Measurements from ENCODE around the gene SLC6A6.

Gene SLC6A6

GRCh38 chr3:14378415-14378814 is 24.0 kb upstream of the SLC6A6 start:
- H3K4me1 ChIP-seq (ENCODE audit: insufficient read depth, low read length) = peaks cover 10% of the 10 kb centered on the region
- no peak overlapping the region for H3K9ac ChIP-seq (ENCODE audit: low read depth, low read length)
- peaks cover 7% of the 10 kb centered on the region; the same call in 1 of the 2 replicates for H3K9me3 ChIP-seq (ENCODE audit: control insufficient read depth, insufficient read depth, low read length)
- no peaks in the 10 kb centered on the region for H3K36me3 ChIP-seq (ENCODE audit: insufficient read depth, low read length)

GRCh38 chr3:14379843-14380242 is 22.6 kb upstream of the SLC6A6 start:
- Histone ChIP-seq H3K4me1 (ENCODE audit: insufficient read depth, low read length) (peaks cover 3% of the 10 kb centered on the region; the same call in 1 of the 2 replicates), H3K9ac (ENCODE audit: low read depth, low read length) (no peak overlapping the region), H3K9me3 (ENCODE audit: control insufficient read depth, insufficient read depth, low read length) (peaks cover 7% of the 10 kb centered on the region; the same call in 1 of the 2 replicates), H3K36me3 (ENCODE audit: insufficient read depth, low read length) (no peaks in the 10 kb centered on the region)

- H3K9ac ChIP-seq (ENCODE audit: low read depth, low read length) = no peak overlapping the region
- no peaks in the 10 kb centered on the region for H3K4me1 ChIP-seq (ENCODE audit: insufficient read depth, low read length)
- no peaks in the 10 kb centered on the region for H3K36me3 ChIP-seq (ENCODE audit: insufficient read depth, low read length)
- H3K9me3 ChIP-seq (ENCODE audit: control insufficient read depth, insufficient read depth, low read length) = peaks cover 2% of the 10 kb centered on the region
Measured at GRCh38 chr3:14386254-14386653, 16.2 kb upstream of the SLC6A6 start.

- no peak overlapping the region for H3K9ac ChIP-seq (ENCODE audit: low read depth, low read length)
- H3K9me3 ChIP-seq (ENCODE audit: control insufficient read depth, insufficient read depth, low read length) = no peaks in the 10 kb centered on the region; the same call in 1 of the 2 replicates
- no peaks in the 10 kb centered on the region for H3K36me3 ChIP-seq (ENCODE audit: insufficient read depth, low read length)
- H3K4me1 ChIP-seq (ENCODE audit: insufficient read depth, low read length) = peaks cover 7% of the 10 kb centered on the region
Measured at GRCh38 chr3:14388201-14388600, 14.2 kb upstream of the SLC6A6 start.

DNA sequence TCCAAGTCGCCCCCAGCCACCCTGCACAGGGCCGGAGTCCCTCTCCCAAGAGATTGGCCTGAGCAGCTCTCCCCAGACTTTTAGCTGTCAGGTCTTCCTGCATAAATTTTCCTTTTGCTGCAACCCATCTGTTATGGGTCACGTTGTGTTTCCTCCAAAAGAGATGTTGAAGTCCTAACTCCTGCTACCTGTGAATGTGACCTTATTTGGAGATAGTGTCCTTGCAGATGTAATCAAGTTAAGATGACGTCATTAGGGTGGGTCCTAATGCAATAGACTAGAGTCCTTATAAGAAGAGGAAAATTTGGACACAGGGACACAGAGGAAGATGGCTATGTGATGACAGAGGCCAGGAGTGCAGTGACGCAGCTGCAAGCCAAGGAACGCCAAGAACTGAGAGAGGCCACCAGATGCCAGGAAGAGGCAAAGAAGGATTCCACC is 13.2 kb upstream of the SLC6A6 start:
- Histone ChIP-seq H3K36me3 (ENCODE audit: insufficient read depth, low read length) (no peaks in the 10 kb centered on the region), H3K9me3 (ENCODE audit: control insufficient read depth, insufficient read depth, low read length) (no peaks in the 10 kb centered on the region; the same call in 1 of the 2 replicates), H3K4me1 (ENCODE audit: insufficient read depth, low read length) (peaks cover 7% of the 10 kb centered on the region), H3K9ac (ENCODE audit: low read depth, low read length) (no peak overlapping the region)

DNA sequence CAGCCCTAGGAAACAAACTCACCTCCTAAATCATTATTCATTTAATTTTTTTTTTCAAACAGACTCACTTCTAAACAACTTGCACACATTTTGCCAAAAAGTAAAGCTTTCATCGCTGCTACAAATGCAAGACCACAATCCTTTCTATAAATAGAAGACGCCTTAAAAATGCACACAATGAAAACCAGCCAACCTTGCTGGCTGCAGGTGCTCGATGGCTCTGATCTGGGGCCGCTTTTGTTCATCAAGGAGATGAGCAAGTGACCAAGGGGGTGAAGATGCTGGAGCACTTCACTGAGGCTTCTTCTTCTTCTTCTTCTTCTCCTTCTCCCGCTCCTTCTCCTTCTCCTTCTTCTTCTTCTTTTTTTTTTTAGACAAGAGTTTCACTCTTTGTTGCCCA is 12.7 kb upstream of the SLC6A6 start:
- H3K36me3 ChIP-seq (ENCODE audit: insufficient read depth, low read length) = no peaks in the 10 kb centered on the region
- no peak overlapping the region for H3K9ac ChIP-seq (ENCODE audit: low read depth, low read length)
- H3K9me3 ChIP-seq (ENCODE audit: control insufficient read depth, insufficient read depth, low read length) = no peaks in the 10 kb centered on the region; the same call in 1 of the 2 replicates
- H3K4me1 ChIP-seq (ENCODE audit: insufficient read depth, low read length) = peaks cover 7% of the 10 kb centered on the region

GRCh38 chr3:14391033-14391432 is 11.4 kb upstream of the SLC6A6 start:
- peaks cover 7% of the 10 kb centered on the region for H3K4me1 ChIP-seq (ENCODE audit: insufficient read depth, low read length)
- H3K9me3 ChIP-seq (ENCODE audit: control insufficient read depth, insufficient read depth, low read length) = no peaks in the 10 kb centered on the region; the same call in 1 of the 2 replicates
- H3K9ac ChIP-seq (ENCODE audit: low read depth, low read length) = no peak overlapping the region
- H3K36me3 ChIP-seq (ENCODE audit: insufficient read depth, low read length) = no peaks in the 10 kb centered on the region

GRCh38 chr3:14392231-14392630 is 10.2 kb upstream of the SLC6A6 start:
- Histone ChIP-seq H3K4me1 (ENCODE audit: insufficient read depth, low read length) (peaks cover 7% of the 10 kb centered on the region), H3K9ac (ENCODE audit: low read depth, low read length) (no peak overlapping the region), H3K36me3 (ENCODE audit: insufficient read depth, low read length) (no peaks in the 10 kb centered on the region), H3K9me3 (ENCODE audit: control insufficient read depth, insufficient read depth, low read length) (no peaks in the 10 kb centered on the region; the same call in 1 of the 2 replicates)

DNA sequence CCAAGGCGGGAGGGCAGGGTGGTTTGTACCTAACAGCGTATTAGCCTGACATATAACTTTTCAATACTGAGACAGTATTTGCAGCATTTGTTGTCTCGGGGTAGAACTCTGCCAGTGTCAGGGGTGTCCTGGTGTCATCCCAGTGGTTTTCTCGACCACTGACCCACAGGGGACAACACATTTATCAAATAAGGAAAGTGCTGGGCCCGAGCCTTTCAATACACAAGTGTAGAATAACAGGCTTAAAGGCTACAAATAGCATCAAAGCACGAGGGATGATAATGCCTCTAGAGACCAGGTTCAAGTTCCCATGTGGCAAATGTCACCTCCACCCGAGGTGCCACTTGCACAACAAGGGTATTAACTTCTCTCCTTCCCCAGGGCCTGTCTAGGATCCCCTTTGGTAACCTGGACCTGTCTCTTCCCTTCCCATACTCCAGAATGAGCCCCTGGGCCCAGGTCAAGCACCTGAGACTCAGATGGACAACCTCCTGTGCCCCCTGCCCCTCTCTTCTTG is 9.5 kb upstream of the SLC6A6 start:
- H3K9me3 ChIP-seq (ENCODE audit: control insufficient read depth, insufficient read depth, low read length) = no peaks in the 10 kb centered on the region; the same call in 1 of the 2 replicates
- no peak overlapping the region for H3K9ac ChIP-seq (ENCODE audit: low read depth, low read length)
- H3K36me3 ChIP-seq (ENCODE audit: insufficient read depth, low read length) = no peaks in the 10 kb centered on the region
- H3K4me1 ChIP-seq (ENCODE audit: insufficient read depth, low read length) = peaks cover 7% of the 10 kb centered on the region

- no peak overlapping the region for H3K9ac ChIP-seq (ENCODE audit: low read depth, low read length)
- H3K4me1 ChIP-seq (ENCODE audit: insufficient read depth, low read length) = peaks cover 7% of the 10 kb centered on the region
- no peaks in the 10 kb centered on the region for H3K36me3 ChIP-seq (ENCODE audit: insufficient read depth, low read length)
Measured at GRCh38 chr3:14393440-14394106, 8.8 kb upstream of the SLC6A6 start.

GRCh38 chr3:14396031-14396692 is 6.2 kb upstream of the SLC6A6 start:
- Histone ChIP-seq H3K9me3 (ENCODE audit: control insufficient read depth, insufficient read depth, low read length) (no peaks in the 10 kb centered on the region), H3K9ac (ENCODE audit: low read depth, low read length) (no peak overlapping the region), H3K36me3 (ENCODE audit: insufficient read depth, low read length) (no peaks in the 10 kb centered on the region), H3K4me1 (ENCODE audit: insufficient read depth, low read length) (peaks cover 12% of the 10 kb centered on the region)

More at GRCh38 chr3:14393440-14394106, 8.8 kb upstream of the SLC6A6 start:
- H3K9me3 ChIP-seq (ENCODE audit: control insufficient read depth, insufficient read depth, low read length) = no peaks in the 10 kb centered on the region; the same call in 1 of the 2 replicates

- no peaks in the 10 kb centered on the region for H3K9me3 ChIP-seq (ENCODE audit: control insufficient read depth, insufficient read depth, low read length)
- no peak overlapping the region for H3K9ac ChIP-seq (ENCODE audit: low read depth, low read length)
- peaks cover 12% of the 10 kb centered on the region for H3K4me1 ChIP-seq (ENCODE audit: insufficient read depth, low read length)
- no peaks in the 10 kb centered on the region for H3K36me3 ChIP-seq (ENCODE audit: insufficient read depth, low read length)
Measured at GRCh38 chr3:14397046-14397445, 5.4 kb upstream of the SLC6A6 start.

- Histone ChIP-seq H3K36me3 (ENCODE audit: insufficient read depth, low read length) (no peaks in the 10 kb centered on the region), H3K9me3 (ENCODE audit: control insufficient read depth, insufficient read depth, low read length) (no peaks in the 10 kb centered on the region), H3K4me1 (ENCODE audit: insufficient read depth, low read length) (peaks cover 9% of the 10 kb centered on the region), H3K9ac (ENCODE audit: low read depth, low read length) (no peak overlapping the region)
Measured at GRCh38 chr3:14397531-14397930, 4.9 kb upstream of the SLC6A6 start.

- Histone ChIP-seq H3K9me3 (ENCODE audit: control insufficient read depth, insufficient read depth, low read length) (no peaks in the 10 kb centered on the region), H3K36me3 (ENCODE audit: insufficient read depth, low read length) (no peaks in the 10 kb centered on the region), H3K4me1 (ENCODE audit: insufficient read depth, low read length) (0 out of 2 replicates have a peak, but pooled peaks cover 5% of the 10 kb centered on the region), H3K9ac (ENCODE audit: low read depth, low read length) (no peak overlapping the region)
Measured at GRCh38 chr3:14397940-14398796, 4.2 kb upstream of the SLC6A6 start.

All from ES-I3 (cell line).